OCI-LY7 (cell line): ENCODE data around the gene NGEF. TPM values are rescaled to one million over a fixed set of nuclear protein-coding genes. Genes with fewer than 3 reads are reported as not detected.

Source experiments
- BruUV-seq: library from RNA; stranded (reverse); fragments of 400-500 nt; replicated peaks from 2 replicates; lab custom pipeline; 2021; lab: Mats Ljungman, UMichigan
- CTCF ChIA-PET: fragments of 300-600 bp; sonication (Branson Sonifier 250); formaldehyde crosslinking; loops from one replicate; lab custom pipeline; 2022; ENCODE audit warnings: antibody characterized with exemption; ENCODE audit not compliant: unreplicated experiment; lab: Charles Lee
- POLR2A ChIA-PET: fragments of 300-600 bp; sonication (Branson Sonifier 250); formaldehyde crosslinking; loops from one replicate; lab custom pipeline; 2022; ENCODE audit warnings: antibody characterized with exemption; lab: Charles Lee
- DNase-seq: peaks from one replicate; pipeline ENCODE4 v3.0.0-alpha.2; 2015; ENCODE audit warnings: low spot score
- H2AFZ ChIP-seq: fragments of 200-600 bp; sonication (generic), shearing (Covaris generic); 2 replicates; pipeline ENCODE4 v1.6.1; 2014; ENCODE audit warnings: mild to moderate bottlenecking, antibody characterized with exemption, low read length, moderate library complexity
- H3K27ac ChIP-seq: fragments of 200-600 bp; sonication (generic); 2 replicates; pipeline ENCODE4 v1.5.1; 2014; ENCODE audit warnings: mixed run types, low read depth, mild to moderate bottlenecking, moderate library complexity, low read length, inconsistent platforms; ENCODE audit not compliant: poor library complexity, severe bottlenecking
- H3K36me3 ChIP-seq: fragments of 200-600 bp; sonication (generic); 2 replicates; pipeline ENCODE4 v1.6.1; 2014; ENCODE audit warnings: mild to moderate bottlenecking, antibody characterized with exemption, low read length, moderate library complexity, mixed read lengths; ENCODE audit not compliant: insufficient read depth
- H3K4me1 ChIP-seq: fragments of 200-600 bp; sonication (generic); 2 replicates; pipeline ENCODE4 v1.5.1; 2014; ENCODE audit warnings: mild to moderate bottlenecking, low read length; ENCODE audit not compliant: insufficient read depth, poor library complexity, severe bottlenecking
- H3K4me2 ChIP-seq: fragments of 200-600 bp; sonication (generic); 2 replicates; pipeline ENCODE4 v1.6.1; 2014; ENCODE audit warnings: mild to moderate bottlenecking, low read length
- H3K4me3 ChIP-seq: fragments of 200-600 bp; sonication (generic); 2 replicates; pipeline ENCODE4 v1.5.1; 2014; ENCODE audit warnings: mild to moderate bottlenecking, low read depth, low read length; ENCODE audit not compliant: poor library complexity, severe bottlenecking
- H3K79me2 ChIP-seq: fragments of 200-600 bp; sonication (generic); 2 replicates; pipeline ENCODE4 v1.6.1; 2016; ENCODE audit warnings: low read depth, mild to moderate bottlenecking, low read length, moderate library complexity, mixed read lengths; ENCODE audit not compliant: insufficient read depth
- H3K9me2 ChIP-seq: fragments of 200-600 bp; sonication (generic); 2 replicates; pipeline ENCODE4 v1.6.1; 2016; ENCODE audit warnings: mild to moderate bottlenecking, low read length, mixed read lengths; ENCODE audit not compliant: insufficient read depth
- H3K9me3 ChIP-seq: fragments of 200-600 bp; sonication (generic); 2 replicates; pipeline ENCODE4 v1.6.1; 2014; ENCODE audit warnings: mild to moderate bottlenecking, mixed run types, low read length, mixed read lengths
- H4K20me1 ChIP-seq: fragments of 200-600 bp; sonication (generic); 2 replicates; pipeline ENCODE4 v1.6.1; 2014; ENCODE audit warnings: mild to moderate bottlenecking, antibody characterized with exemption, low read length, moderate library complexity, mixed read lengths; ENCODE audit not compliant: insufficient read depth
- EZH2phosphoT487 ChIP-seq: fragments of 200-600 bp; sonication (generic); IDR thresholded peaks from 2 replicates; pipeline ENCODE4 v1.6.1; 2018; ENCODE audit warnings: low read depth, borderline replicate concordance, mild to moderate bottlenecking, mixed run types, antibody characterized with exemption, low read length, moderate library complexity, mixed read lengths
- intact Hi-C: fragments of 100-400 bp; cut with micrococcal nuclease; formaldehyde crosslinking; loops from one replicate; pipeline ENCODE4 v1.10.0; 2022; ENCODE audit not compliant: unreplicated experiment
- total RNA-seq, 2 experiments: library from RNA; depleted of rRNA in 1 of 2; stranded (reverse); fragments of >200 nt in 1 of 2; shearing (Covaris generic) in 1 of 2; gene quantifications; 2 replicates each; pipeline ENCODE4 v1.2.3, GENCODE V29; 2014 to 2022
- TF ChIP-seq, protein P1 (sequence below): fragments of 200-600 bp; sonication (generic); conservative IDR thresholded peaks from 2 replicates; pipeline ENCODE4 v1.5.1; 2014; ENCODE audit warnings: mild to moderate bottlenecking, antibody characterized with exemption, low read length, moderate library complexity, mixed read lengths

Gene NGEF
- total RNA-seq, 2 experiments from 2014 or later = 0.82 TPM; not detected in 1

DNA sequence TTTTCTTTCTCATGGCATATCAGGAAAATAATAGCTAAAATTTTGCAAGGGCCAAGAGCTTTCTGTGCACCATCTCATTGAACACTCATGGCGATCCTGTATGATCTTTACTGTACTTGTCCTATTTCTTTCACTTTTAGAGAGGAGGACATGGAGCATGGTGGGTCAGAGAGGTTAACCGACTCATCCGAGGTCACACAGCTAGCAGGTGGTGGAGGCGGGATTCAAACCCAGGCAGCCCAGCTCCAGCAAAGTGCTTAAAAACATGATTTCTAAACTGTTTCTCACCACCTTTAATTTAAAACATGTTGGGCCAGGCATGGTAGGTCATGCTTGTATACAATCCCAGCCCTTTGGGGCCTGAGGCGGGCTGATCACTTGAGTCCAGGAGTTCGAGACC, 6.4 kb downstream of the NGEF start:
- Histone ChIP-seq H2AFZ (no peak overlapping the region), H3K36me3 (no peaks in the 10 kb centered on the region), H3K27ac (no peak overlapping the region), H3K9me3 (no peaks in the 10 kb centered on the region), H3K4me2 (no peak overlapping the region), H3K4me1 (no peaks in the 10 kb centered on the region), H3K9me2 (no peaks in the 10 kb centered on the region), H3K4me3 (no peak overlapping the region), H3K79me2 (no peaks in the 10 kb centered on the region), H4K20me1 (no peaks in the 10 kb centered on the region)
- no TSS peak for BruUV-seq
- intact Hi-C loops = no loop called here
- ChIA-PET CTCF (no interaction called here), POLR2A (no interaction called here)
- TF ChIP-seq EZH2phosphoT487 = no peak
- TF ChIP-seq, protein P1, sequence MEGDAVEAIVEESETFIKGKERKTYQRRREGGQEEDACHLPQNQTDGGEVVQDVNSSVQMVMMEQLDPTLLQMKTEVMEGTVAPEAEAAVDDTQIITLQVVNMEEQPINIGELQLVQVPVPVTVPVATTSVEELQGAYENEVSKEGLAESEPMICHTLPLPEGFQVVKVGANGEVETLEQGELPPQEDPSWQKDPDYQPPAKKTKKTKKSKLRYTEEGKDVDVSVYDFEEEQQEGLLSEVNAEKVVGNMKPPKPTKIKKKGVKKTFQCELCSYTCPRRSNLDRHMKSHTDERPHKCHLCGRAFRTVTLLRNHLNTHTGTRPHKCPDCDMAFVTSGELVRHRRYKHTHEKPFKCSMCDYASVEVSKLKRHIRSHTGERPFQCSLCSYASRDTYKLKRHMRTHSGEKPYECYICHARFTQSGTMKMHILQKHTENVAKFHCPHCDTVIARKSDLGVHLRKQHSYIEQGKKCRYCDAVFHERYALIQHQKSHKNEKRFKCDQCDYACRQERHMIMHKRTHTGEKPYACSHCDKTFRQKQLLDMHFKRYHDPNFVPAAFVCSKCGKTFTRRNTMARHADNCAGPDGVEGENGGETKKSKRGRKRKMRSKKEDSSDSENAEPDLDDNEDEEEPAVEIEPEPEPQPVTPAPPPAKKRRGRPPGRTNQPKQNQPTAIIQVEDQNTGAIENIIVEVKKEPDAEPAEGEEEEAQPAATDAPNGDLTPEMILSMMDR = no peak
- DNase-seq = no peak

DNA sequence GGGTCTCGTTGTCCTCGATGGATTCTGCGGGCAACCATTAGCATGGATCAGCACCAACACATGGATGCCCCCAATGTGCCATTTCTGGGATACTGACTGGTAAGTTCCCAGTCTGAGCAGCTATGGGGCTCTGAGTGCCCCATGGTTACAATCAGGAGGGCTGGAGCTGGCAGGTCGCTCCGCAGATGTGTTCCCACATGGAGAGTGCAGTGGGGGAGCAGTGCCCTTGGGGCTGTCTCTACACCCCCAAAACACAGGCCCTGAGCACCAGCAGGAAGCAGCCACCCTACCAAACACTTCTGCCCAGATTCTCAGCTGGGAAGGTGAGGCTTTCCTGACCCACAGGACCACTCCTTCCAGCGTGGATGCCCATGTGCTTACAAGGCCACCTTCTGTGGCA, 8.0 kb downstream of the NGEF start:
- Histone ChIP-seq H4K20me1 (no peaks in the 10 kb centered on the region), H3K9me3 (no peaks in the 10 kb centered on the region), H3K4me1 (no peaks in the 10 kb centered on the region), H3K4me2 (no peak overlapping the region), H3K36me3 (no peaks in the 10 kb centered on the region), H3K79me2 (no peaks in the 10 kb centered on the region), H3K9me2 (no peaks in the 10 kb centered on the region), H3K27ac (no peak overlapping the region), H2AFZ (no peak overlapping the region), H3K4me3 (no peak overlapping the region)
- no peak for TF ChIP-seq EZH2phosphoT487
- TF ChIP-seq, protein P1 = no peak
- CTCF ChIA-PET = no interaction called here
- no peak for DNase-seq
- intact Hi-C loops = no loop called here
- POLR2A ChIA-PET = no interaction called here
- BruUV-seq = no TSS peak

DNA sequence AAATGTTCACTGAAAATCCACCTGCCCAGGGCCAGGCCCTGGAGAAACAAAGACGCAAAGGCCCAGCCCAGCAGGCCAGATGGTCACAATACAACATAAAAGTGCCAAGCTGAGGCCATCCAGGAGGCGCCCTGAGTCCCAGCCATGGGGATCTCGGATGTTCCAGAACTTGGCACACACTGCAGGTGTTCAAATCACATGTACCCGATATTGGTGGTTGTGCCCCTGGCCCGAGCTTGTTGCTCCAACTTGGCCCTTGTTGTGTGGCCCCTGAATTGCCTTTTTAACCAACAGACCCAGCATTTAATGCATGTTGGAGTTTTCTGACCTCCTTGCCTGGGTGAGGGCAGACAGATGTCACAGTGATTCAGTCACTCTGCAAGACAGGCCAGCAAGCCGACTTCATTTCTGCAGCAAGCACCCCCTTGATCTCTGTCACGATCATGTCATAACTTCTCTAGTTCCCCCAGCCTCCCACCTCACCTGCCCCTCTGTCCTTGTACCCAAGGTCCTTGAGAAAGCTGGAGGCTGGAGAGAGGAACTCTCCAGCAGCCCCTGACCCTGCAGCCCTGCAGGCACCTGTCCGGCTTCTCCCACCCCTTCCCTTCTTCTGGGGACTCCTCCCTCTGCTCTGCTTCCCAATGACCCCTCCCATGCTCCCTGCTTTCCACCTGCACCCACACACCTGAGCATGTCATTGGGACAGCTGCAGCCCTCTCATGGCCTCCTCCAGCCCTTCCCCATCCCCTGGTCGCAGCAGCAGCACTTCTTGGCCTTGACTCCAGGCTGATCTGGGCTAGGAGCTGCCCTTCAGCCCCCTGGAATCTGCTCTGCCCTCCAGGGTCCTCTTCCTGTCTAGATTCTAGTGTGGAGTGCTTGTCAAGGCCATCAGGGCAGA, 9.1 kb downstream of the NGEF start:
- DNase-seq = no peak
- no TSS peak for BruUV-seq
- no peak for TF ChIP-seq EZH2phosphoT487
- TF ChIP-seq, protein P1 = no peak

More for the DNA sequence above, 9.1 kb downstream of the NGEF start:
- intact Hi-C loops = no loop called here
- H3K4me3 ChIP-seq = no peak overlapping the region
- no peaks in the 10 kb centered on the region for H3K9me3 ChIP-seq
- no peak overlapping the region for H3K27ac ChIP-seq
- H3K9me2 ChIP-seq = no peaks in the 10 kb centered on the region
- CTCF ChIA-PET = interaction anchor here (0.7 kb wide), 1 partner anchor 638 kb away, joined by 3 read pairs; no protein-coding TSS in a partner anchor
- POLR2A ChIA-PET = no interaction called here
- no peaks in the 10 kb centered on the region for H3K79me2 ChIP-seq
- H3K4me2 ChIP-seq = no peak overlapping the region
- no peaks in the 10 kb centered on the region for H4K20me1 ChIP-seq
- no peak overlapping the region for H2AFZ ChIP-seq
- H3K4me1 ChIP-seq = no peaks in the 10 kb centered on the region
- no peaks in the 10 kb centered on the region for H3K36me3 ChIP-seq
